ENCODE results near the gene SBF2. TPM values are rescaled to one million over a fixed set of nuclear protein-coding genes. Genes with fewer than 3 reads are reported as not detected.

The SBF2 gene
- 7.3 and 7.9 TPM in 2 replicates for polyA plus RNA-seq

GRCh38 chr11:10293423-10294289, at the start of gene SBF2:
Gene SBF2, minus strand, starts transcription at chr11:10294219. Its CDS starts 150 bp downstream, at chr11:10294069.

GRCh38 chr11:10304495-10305261, 10.7 kb upstream of the SBF2 start, which contains the start of gene ADM:
Gene ADM, plus strand, starts transcription at chr11:10305073. Its CDS starts 628 bp downstream, at chr11:10305701.

Other genes starting within 250 kb of the SBF2 start
- not detected in 2 replicates for gene ADM, start 10.9 kb upstream of the SBF2 start, polyA plus RNA-seq
- 0.26 TPM in 1 of 2 replicates, not detected in the other for gene AMPD3, start 161.0 kb upstream of the SBF2 start, polyA plus RNA-seq
- 26.2 and 31.8 TPM in 2 replicates for gene RNF141, start 247.0 kb upstream of the SBF2 start, polyA plus RNA-seq